ENCODE measurements around the gene MAGEF1. TPM values are rescaled to one million over a fixed set of nuclear protein-coding genes. Genes with fewer than 3 reads are reported as not detected.

MAGEF1 gene
- 83.9 and 109 TPM in 2 replicates for total RNA-seq (2014; rRNA removed; shearing (Covaris generic))

- DNase-seq (ENCODE audit: low spot score) = peak; percentile 76
Measured at GRCh38 chr3:184711493-184712247, at the start of gene MAGEF1. TSS of gene MAGEF1 (minus strand) at chr3:184712064. CDS start at chr3:184711821, 243 bp downstream.

- no peak for DNase-seq (ENCODE audit: low spot score)
Measured at GRCh38 chr3:184761075-184761841, 49.4 kb upstream of the MAGEF1 start.

GRCh38 chr3:184760337-184761074, 48.6 kb upstream of the MAGEF1 start:
- DNase-seq (ENCODE audit: low spot score) = no peak

- DNase-seq (ENCODE audit: low spot score) = no peak
Measured at GRCh38 chr3:184759666-184760200, 47.9 kb upstream of the MAGEF1 start.

- no peak for DNase-seq (ENCODE audit: low spot score)
Measured at GRCh38 chr3:184758056-184758455, 46.2 kb upstream of the MAGEF1 start.

- DNase-seq (ENCODE audit: low spot score) = no peak
Measured at GRCh38 chr3:184757022-184757651, 45.3 kb upstream of the MAGEF1 start.

GRCh38 chr3:184756151-184757021, 44.5 kb upstream of the MAGEF1 start:
- no peak for DNase-seq (ENCODE audit: low spot score)

GRCh38 chr3:184755315-184755731, 43.5 kb upstream of the MAGEF1 start:
- DNase-seq (ENCODE audit: low spot score) = no peak

GRCh38 chr3:184752361-184752760, 40.5 kb upstream of the MAGEF1 start:
- no peak for DNase-seq (ENCODE audit: low spot score)

GRCh38 chr3:184751204-184752040, 39.6 kb upstream of the MAGEF1 start:
- DNase-seq (ENCODE audit: low spot score) = no peak

- DNase-seq (ENCODE audit: low spot score) = no peak
Measured at GRCh38 chr3:184750349-184751083, 38.7 kb upstream of the MAGEF1 start.

- no peak for DNase-seq (ENCODE audit: low spot score)
Measured at GRCh38 chr3:184749168-184749744, 37.4 kb upstream of the MAGEF1 start.

GRCh38 chr3:184748219-184749135, 36.6 kb upstream of the MAGEF1 start:
- DNase-seq (ENCODE audit: low spot score) = peak; percentile 18

GRCh38 chr3:184746131-184747120, 34.6 kb upstream of the MAGEF1 start:
- no peak for DNase-seq (ENCODE audit: low spot score)

GRCh38 chr3:184745526-184745925, 33.7 kb upstream of the MAGEF1 start:
- DNase-seq (ENCODE audit: low spot score) = no peak

GRCh38 chr3:184743248-184743647, 31.4 kb upstream of the MAGEF1 start:
- no peak for DNase-seq (ENCODE audit: low spot score)

All from A172 (cell line).